ENCODE measurements around the gene RNF144A.

RNF144A gene

DNA sequence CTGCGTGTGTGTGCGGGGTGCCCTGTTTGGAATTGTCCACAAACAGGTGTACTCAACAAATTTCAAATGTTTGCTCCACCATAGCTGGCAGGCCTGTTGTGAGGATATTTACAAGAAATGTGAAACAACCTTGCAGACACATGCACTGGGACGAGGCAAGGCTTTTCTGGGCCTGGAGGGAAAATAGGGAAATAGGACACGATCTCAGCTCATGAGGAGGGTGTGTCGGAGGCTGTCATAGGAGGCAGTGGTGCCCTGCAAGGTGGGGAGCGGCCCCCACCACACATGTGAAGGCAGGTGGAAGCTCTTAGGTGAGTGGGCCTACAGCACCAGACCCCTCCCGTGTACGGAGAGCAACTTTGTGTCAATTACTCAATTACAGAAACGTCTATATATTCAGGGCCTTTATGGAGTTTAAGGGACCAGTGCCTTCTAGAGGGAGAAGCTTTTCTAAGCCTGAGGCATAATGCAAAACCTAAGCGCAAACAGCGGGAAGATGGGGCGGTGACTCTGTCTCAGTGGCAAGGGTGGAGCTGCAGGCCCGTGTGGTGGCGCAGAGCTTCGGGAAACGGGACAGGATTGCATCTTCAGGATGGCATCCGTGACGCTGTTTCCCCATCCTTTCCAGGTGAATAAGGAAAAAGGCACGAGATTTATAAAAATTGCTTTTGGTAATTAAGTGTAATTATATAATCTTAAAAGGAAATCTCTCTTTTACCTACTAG is 48.0 kb downstream of the RNF144A start:
- DNase-seq (ENCODE audit: low spot score), result no peak
- TF ChIP-seq, protein P1, sequence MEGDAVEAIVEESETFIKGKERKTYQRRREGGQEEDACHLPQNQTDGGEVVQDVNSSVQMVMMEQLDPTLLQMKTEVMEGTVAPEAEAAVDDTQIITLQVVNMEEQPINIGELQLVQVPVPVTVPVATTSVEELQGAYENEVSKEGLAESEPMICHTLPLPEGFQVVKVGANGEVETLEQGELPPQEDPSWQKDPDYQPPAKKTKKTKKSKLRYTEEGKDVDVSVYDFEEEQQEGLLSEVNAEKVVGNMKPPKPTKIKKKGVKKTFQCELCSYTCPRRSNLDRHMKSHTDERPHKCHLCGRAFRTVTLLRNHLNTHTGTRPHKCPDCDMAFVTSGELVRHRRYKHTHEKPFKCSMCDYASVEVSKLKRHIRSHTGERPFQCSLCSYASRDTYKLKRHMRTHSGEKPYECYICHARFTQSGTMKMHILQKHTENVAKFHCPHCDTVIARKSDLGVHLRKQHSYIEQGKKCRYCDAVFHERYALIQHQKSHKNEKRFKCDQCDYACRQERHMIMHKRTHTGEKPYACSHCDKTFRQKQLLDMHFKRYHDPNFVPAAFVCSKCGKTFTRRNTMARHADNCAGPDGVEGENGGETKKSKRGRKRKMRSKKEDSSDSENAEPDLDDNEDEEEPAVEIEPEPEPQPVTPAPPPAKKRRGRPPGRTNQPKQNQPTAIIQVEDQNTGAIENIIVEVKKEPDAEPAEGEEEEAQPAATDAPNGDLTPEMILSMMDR (IDR thresholded peaks at IDR 0.05; ENCODE audit: extremely low read depth, missing control alignments), result no peak

GRCh38 chr2:6966446-6966940 is 49.3 kb downstream of the RNF144A start:
- TF ChIP-seq, protein P1 (IDR thresholded peaks at IDR 0.05; ENCODE audit: extremely low read depth, missing control alignments), result no peak
- no peak for DNase-seq (ENCODE audit: low spot score)

- DNase-seq (ENCODE audit: low spot score), result no peak
- TF ChIP-seq, protein P1 (IDR thresholded peaks at IDR 0.05; ENCODE audit: extremely low read depth, missing control alignments), result no peak
These were observed 50.1 kb downstream of the RNF144A start for GRCh38 chr2:6967301-6967700.

GRCh38 chr2:6968319-6969100 is 51.3 kb downstream of the RNF144A start:
- no peak for DNase-seq (ENCODE audit: low spot score)
- TF ChIP-seq, protein P1 (IDR thresholded peaks at IDR 0.05; ENCODE audit: extremely low read depth, missing control alignments), result no peak

- DNase-seq (ENCODE audit: low spot score), result no peak
- TF ChIP-seq, protein P1 (IDR thresholded peaks at IDR 0.05; ENCODE audit: extremely low read depth, missing control alignments), result no peak
These were observed 53.3 kb downstream of the RNF144A start for GRCh38 chr2:6970551-6970950.

DNA sequence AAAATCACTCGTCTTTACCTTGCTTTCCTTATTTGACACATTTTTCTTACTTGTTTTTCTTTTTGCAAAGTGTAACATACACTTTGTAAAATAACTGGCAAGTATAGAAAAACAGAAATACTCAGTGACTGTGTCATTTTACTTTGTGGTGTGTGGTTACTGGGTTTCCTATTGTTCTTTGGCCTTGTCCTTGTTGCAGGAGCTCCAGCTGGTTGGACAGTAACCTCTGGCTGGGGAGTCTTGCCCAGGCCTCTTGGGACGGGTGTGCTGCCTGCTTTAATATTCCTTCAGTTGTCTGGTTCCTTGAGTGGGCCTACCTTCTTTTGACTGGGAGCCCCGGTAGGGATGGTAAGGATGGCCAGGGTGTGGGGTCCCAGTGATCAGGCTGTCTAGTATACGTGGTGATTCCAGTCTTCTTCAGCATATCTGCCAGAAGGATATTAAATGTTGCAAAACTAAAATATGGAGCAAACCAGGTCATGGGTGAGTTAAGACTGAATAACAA is 53.8 kb downstream of the RNF144A start:
- DNase-seq (ENCODE audit: low spot score), result no peak
- TF ChIP-seq, protein P1 (IDR thresholded peaks at IDR 0.05; ENCODE audit: extremely low read depth, missing control alignments), result no peak

DNA sequence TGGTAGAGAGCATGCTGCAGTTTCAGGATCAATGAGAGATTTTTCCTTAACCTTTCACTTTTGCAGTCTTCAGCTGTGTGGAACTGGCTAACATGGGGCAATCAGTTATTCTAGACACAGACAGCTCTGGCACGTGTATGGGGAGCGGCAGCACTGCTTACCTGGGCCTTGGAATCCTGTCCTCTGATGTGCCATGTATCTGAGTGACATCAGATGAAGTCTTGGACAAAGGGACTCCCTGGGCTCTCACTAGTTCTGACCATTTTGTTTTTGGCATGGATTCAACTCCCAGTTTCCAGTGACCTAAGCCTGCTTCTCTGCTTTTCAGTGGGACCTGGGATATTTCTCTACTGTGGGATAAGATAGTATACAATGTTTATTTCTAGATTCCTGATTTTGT is 54.3 kb downstream of the RNF144A start:
- no peak for DNase-seq (ENCODE audit: low spot score)
- TF ChIP-seq, protein P1 (IDR thresholded peaks at IDR 0.05; ENCODE audit: extremely low read depth, missing control alignments), result no peak

All from GM20000 (cell line).